Stimulated activated CD8-positive, alpha-beta memory T cell treated with anti-CD3 and anti-CD28 coated beads, Interleukin-15, amount 100 ng/mL, for 48 hours (primary cell): ENCODE measurements around the gene GFI1B.
"Not testable (repeated sequence)": the region's sequence is repeated elsewhere in the genome, so short reads cannot be mapped to it uniquely, and the experiment has no call there.

ENCODE experiments used
- DNase-seq, 2 donors: peaks; one replicate each; pipeline ENCODE4 v3.0.0-alpha.2; 2020; ENCODE audit warnings: low read depth in 2 of 2

Gene GFI1B

DNA sequence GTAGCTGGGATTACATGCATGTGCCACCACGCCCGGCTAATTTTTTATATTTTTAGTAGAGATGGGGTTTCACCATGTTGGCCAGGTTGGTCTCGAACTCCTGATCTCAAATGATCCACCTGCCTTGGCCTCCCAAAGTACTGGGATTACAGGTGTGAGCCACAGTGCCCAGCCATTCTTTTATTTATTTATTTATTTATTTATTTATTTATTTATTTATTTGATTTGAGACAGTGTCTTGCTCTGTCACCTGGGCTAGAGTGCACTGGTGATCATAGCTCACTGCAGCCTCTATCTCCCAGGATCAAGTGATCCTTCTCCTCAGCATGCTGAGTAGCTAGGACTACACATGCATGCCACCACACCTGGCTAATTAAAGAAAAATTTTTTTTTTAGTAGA is 10.6 kb upstream of the GFI1B start:
- DNase-seq: not testable (repeated sequence)

DNA sequence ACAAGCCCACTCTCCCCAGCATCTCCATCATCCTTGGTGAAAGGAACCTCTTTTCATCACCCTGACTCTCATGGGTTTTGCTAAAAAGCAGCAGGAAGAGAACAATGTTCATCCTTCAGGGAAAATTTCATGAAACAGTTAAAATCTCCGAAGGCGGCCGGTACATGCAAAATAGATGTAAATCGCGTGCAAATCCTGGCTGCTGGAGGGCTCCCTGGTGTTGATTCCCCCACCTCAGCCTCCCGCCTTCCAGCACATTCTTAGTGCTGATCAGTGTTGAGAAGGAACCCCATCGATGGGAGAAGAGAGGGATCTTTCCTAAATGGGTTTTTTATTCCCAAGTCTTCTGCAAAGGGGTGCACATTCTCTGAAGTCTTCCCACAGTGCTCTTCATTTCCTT is 8.7 kb upstream of the GFI1B start:
- no peak for DNase-seq

DNA sequence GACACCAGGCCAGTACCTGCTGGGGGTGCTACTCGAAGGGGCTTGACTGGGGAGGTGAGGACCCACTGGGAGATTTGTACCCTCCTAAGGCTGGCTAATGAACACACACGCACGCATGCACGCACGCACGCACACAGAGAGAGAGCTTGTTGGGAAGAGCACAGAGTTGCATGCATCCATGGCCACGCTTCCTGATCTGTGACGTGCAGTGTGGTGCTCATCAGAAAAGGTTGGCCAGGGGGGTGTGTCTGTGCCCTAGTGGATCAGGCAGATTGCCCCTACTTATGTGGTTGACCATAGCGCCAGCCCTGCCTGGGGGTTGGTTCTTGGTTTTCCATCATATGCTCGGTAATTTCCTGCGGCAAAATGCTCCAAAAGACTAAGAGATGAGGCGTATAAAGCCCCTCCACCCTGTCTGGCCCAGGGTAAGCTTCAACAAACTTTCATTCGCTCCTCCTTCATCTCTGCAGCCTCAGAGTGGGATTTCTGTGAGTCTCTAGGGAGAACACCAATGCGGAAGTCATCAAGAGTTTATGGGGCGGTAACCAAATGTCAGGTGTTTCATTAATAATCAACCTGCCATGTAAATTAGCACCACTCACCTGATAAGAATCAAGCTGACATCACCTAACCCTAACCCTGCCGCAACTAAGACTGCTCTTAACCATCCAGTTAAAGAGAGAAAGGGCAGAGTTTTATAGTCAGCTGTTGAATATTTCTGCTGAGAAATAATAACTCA is 8.0 kb upstream of the GFI1B start:
- DNase-seq: no peak

DNA sequence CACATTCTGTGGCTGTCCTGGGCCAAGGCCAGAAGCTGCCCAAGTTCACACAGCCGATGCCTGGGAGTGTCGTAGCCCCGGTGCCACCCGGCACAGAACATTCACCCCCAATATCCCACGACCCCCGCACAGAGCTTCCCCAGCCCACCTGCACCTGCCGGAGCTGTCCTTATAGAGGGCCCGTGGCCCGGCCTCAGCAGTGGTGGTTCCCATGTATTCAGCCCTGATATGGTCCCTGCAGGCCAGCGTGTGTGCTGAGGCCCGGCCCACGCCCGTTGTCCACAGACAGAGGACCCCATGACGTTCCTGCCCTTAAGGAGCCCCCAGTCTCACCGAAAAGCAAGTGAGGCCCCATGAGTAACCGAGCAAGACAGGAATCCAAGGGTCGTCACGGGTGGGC is 5.3 kb upstream of the GFI1B start:
- DNase-seq: no peak

DNA sequence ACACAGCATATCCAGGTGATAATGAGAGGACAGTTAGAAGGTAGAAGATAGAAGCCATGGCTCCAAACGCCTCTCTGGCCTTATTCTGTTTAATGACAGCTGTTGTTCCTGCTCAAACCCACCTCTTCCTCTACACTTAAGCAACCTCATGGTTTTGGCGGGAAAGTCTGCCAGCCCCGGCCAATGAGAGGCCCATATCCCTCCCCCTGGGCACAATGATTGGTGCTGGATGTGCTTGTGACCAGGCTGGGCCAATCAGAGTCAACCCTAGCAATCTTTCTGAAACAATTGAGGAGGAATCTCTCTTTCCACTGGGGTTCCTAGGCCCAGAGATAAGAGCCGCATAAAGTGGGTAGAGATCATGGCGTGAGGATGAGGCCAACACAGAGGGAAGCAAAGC is 4.8 kb upstream of the GFI1B start:
- DNase-seq: no peak

DNA sequence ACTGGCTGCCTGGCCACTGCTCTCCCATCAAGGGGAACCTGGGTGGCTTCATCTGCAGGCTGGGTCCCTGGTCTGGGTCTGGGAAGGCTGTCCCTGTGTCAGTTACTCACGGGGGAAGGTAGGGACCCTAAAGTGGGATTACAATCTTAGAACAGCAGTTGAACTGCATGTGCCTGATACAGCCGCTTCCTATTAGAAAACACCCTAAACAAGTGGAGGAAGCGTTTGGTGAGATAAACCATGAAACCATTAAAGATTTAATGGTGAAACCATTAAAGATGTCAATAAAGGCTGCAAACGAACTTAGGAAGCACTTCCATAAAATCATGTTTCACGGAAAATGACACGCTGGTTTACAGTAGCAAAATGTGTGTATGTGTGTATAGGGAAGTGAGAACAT is 2.5 kb upstream of the GFI1B start:
- no peak for DNase-seq

DNA sequence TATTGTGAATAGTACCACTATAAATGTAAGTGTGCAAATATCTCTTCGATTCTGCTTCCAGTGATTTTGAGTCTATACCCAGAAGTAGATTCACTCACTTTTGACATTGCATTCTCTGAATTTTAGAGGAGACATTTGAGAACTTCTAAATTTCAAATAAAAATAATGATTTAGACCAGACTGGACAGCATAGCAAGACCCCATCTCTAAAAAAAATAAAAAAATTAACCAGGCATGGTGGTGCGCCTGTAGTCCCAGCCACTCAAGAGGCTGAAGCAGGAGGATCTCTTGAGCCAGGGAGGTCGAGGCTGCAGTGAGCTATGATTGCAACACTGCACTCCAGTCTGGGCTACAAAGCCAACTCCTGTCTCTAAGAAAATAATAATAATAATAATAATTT is 1.9 kb upstream of the GFI1B start:
- no peak for DNase-seq

DNA sequence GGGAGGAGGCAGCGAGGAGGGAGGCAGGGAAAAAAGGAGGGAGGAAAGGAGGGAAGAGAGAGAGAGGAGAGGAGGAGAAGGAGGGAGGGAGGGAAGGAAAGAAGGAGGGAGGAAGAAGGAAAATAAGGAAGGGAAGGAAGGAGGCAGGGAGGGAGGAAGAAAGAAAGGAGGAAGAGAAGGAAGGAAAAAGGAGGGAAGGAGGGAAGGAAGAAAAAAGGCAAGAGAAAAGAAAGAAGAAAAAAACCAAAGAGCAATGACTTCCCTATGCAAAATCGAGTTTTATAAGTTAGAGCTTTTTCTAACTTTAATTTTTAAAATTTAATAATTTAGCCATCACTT is 413 bp upstream of the GFI1B start:
- no peak for DNase-seq

DNA sequence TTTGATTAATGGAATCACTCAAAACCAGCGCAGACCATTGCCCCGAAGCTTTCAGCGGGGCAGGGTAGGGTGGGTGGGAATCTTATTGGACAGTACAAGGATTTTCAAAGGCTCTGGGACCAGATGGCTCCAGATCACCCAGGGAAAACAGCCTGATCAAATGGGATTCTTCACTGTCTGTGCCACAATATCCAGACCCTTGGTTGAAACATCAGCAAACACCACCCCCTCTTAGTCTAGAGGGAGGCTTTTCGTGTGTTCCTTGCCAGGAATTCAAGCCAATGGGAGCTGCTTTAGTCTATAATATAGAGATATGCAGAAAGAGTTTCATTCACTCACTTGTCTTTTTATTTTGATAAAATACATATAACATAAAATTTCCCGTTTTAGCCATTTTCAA is 1.7 kb downstream of the GFI1B start:
- DNase-seq: no peak

DNA sequence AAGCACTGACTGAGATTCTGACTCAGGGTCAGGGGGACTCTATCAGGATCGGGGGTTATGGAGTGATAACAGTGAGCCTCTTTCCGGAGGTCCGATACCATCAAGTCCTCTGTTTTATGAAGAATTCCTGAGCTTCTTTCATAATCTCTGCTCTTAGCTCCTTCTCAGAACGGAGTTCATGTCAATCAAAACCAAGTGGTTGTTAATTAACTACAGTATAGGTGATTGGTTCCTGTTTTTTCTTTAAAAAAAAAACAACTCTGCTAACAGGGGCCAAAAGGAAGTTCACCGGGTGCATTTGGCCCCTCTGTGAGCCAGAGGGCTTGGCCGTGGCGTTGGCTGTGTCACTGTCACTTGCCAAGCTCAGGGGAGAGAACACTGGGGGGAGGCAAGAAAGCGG is 4.0 kb downstream of the GFI1B start:
- DNase-seq: no peak

DNA sequence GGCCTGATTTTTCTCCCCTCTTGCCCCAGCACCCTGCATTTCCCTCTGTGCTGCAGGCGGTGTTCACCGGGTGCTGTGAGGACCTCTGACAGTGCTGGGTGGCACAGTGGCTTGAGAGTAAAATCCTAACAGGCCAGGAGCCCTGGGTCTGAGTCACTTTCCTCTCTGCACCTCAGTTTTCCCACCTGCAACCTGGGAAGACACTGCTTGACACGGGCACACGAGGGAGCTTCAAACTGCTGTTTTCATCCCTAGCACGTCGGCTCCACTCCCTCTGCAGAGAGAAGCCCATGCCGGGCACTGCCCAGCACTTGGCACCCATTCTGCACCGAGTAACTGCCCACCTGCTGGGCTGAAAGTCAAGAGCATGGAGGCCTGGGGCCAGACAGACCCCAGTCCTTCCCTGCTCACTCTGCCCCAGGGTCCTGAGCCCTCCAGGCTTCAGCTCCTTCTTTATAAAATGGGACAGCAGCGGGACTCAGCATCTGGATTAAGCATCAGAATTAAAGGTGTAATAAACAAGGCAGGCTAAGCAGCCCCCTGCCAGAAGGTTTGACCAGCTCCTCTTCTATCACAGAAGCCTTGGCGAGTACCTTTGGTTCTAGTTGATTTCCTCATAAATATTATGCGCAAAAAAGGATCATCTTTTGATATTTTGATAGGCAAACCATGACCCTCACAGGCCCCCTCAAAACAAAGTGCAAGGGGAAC is 5.2 kb downstream of the GFI1B start:
- DNase-seq: no peak

DNA sequence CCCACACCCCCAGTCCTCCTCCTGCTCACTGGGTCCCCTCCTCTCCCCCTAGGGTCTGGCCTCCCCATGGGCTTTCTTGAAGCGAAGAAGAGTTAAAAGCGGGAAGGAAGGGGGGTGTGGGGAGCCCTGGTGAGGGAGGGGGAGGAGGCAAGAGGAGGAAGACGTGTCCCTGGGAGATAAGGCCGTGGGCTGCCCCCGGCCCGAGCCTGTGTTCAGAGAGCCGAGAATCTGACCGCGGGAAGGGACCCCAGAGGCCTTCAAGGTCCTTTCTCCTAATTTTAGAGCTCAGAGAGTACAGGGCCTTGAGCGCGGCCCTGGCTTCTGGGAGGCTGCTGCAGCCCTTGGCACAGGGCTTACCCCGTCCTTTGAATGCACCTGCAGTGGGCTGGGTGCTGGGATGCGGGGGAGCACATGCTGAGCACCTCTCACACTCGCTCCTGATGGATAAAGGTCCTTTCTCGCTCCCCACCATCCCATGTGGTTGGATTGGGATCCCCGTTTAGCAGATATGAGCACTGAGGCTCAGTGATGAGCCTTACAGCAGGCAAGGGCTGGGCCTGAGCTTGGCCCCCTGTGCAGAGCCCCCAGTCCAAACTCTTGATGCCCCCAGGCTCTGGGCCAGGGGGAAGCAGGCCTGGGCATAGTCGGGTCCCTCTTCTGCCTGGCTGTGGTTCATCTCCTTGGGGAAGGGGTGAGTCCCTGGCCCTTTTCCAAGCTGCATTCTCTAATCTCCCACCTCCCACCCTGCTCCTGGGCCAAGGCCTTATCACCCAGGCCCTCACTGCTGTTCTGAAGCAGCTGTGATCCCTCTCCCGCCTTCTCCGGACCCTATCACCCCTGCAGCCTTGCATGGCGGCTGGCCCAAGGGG is 5.9 kb downstream of the GFI1B start:
- no peak for DNase-seq

DNA sequence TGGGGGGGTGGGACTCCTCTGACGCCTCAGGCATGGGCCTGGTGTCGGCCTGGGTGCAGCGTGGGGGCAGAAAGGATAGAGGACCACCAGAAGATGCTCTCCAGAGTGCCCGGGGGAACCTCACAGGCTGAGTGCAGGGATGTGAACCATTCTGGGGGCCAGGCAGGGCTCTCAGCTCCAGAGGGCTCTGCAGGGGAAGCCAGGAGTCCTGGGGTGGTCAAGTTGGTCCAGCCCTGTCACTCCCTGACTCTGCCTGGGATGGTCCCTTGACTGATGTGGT is 6.5 kb downstream of the GFI1B start:
- DNase-seq: no peak

DNA sequence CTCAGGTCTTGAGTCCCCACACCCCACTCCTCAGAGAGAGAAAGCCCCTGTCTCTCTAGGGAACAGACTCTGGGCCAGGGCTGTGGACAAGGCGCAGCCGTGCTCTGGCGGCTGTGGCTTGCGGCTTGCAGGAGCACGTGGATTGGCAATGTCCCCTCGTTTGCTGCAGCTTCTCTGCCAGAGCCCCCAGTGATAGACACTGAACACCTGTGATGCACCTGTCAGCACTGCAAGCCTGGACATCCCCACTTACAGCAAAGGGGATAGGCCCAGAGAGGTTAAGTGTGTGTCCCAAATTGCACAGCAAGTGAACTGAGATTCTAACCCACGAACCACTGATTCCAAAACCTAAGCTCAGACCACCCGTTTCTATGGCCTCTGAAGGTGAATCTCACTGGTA is 7.0 kb downstream of the GFI1B start:
- DNase-seq: no peak

DNA sequence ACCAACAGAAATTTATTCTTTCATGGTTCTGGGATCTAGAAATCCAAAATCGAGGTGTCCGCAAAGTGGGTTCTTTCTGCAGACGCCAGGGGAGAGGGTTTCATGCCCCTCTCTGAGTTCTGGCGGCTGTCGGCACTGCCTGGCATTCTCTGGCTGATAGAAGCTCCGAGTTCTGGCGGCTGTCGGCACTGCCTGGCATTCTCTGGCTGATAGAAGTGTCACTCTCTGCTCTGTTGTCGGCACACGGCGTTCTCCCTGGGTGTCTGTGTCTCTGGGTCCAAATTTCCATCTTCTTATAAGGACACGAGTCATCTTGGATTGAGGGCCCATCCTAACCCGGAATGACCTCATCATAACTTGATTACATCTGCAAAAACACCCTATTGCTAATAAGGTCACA is 7.6 kb downstream of the GFI1B start:
- DNase-seq: no peak

DNA sequence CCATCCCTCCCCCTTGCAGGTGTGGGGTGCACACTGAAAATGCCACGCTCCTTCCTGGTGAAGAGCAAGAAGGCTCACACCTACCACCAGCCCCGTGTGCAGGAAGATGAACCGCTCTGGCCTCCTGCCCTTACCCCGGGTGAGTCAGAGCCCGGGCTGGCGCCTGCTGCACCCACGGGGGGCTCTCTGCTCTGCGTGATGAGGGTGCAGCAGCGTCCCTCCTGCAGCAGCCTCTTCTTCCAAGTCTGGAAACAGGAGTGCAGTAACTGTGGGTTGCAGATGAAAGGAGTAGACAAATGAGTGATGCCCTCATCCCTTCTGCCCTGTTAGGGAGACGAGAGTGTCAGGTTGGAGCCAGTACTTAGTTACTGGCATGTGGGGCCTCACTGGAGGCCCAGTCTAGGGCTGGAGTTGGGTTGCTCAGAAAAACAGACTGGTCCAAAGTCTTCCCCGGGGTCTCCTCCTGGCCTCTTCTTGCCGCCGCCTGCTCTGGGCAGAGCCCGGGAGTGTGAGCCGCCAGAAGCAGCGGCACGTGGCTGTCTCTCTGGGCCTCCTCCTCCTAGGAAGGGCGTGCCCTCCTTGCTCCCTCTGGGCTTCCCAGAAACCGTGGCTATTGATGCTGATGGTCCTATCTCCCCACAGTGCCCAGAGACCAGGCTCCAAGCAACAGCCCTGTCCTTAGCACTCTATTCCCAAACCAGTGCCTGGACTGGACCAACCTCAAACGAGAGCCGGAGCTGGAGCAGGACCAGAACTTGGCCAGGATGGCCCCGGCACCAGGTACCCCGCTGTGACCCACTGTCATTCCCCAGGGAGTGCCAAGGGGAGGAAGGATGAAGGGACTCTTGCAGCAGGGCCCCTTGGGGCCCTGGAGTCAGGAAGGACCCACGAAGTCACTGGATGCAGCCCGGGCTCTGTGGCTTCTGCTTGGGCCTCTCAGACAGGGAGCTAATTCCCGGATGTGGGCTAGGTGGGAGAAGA is 8.4 kb downstream of the GFI1B start:
- no peak for DNase-seq

DNA sequence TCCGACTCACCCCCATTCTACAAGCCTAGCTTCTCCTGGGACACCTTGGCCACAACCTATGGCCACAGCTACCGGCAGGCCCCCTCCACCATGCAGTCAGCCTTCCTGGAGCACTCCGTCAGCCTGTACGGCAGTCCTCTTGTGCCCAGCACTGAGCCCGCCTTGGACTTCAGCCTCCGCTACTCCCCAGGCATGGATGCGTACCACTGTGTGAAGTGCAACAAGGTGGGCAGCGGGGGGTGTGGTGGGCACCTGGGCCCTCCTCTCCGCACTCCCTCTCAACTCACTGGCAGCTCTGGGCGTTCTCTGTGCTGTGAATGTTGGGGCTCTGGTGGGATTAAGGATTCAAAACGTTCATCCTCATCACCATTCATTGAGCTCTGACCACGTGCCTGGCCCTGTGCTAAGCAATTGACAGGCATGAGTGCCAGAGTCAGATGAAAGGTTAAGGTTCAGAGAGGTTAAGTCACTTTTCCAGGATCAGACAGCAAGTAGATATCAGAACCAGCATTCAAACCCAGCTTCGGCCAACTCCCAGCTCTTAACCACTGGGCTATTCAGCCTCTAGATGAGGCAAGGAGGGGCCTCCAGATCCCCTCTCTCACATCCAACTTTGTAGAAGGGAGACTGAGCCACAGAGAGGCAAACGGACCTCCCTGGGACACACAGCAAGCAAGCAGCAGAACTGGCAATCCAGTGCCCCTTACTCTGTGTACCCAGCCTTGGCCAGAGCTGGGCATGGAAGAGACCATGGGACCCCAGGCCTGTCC is 9.9 kb downstream of the GFI1B start:
- no peak for DNase-seq

DNA sequence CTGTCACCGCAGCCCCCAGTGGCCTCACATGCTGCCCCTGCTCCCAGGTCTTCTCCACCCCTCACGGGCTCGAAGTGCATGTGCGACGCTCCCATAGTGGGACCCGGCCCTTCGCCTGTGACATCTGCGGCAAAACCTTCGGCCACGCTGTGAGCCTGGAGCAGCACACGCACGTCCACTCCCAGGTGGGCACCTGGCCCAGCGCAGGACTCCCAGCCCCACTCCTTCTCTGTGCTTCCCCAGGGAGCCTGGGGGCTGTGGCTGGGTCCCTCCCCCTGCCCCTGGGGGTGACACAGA is 10.5 kb downstream of the GFI1B start:
- no peak for DNase-seq

DNA sequence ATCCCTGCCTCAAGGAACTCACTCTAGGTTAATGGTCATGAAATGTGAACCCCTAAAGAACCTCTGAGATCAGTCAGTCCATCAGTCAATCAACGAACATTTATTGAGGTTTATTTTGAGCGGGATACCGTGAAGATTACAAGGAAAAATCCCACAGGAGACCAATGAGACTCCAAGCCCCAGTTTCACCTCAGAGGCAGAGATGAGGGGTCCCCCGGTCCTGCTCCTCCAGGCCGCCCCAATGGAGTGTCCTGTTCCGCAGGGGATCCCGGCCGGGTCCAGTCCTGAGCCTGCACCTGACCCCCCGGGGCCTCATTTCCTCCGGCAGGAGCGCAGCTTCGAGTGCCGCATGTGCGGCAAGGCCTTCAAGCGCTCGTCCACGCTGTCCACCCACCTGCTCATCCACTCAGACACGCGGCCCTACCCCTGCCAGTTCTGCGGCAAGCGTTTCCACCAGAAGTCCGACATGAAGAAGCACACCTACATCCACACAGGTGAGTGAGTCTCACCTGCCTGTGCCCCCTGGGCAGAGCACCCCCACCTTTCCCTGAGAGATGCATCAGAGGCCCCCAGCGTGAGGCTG is 11.0 kb downstream of the GFI1B start:
- DNase-seq: no peak

DNA sequence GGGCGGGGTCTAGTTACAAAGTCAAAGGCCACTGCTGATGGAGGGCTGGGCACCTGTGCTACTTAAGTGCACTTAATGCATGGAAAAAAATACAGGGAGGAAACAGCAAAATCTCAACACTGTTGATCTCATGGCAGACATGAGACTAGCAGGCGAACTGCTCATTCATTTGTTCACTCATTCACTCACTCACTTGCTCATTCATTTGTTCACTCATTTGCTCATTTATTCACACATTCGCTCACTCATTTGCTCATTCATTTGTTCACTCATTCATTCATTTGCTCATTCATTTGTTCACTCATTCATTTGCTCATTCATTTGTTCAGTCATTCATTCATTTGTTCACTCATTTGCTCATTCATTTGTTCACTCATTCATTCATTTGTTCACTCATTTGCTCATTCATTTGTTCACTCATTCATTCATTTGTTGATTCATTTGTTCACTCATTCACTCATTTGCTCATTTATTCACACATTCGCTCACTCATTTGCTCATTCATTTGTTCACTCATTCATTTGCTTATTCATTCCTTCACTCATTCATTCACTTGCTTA is 11.6 kb downstream of the GFI1B start:
- DNase-seq: not testable (repeated sequence)

DNA sequence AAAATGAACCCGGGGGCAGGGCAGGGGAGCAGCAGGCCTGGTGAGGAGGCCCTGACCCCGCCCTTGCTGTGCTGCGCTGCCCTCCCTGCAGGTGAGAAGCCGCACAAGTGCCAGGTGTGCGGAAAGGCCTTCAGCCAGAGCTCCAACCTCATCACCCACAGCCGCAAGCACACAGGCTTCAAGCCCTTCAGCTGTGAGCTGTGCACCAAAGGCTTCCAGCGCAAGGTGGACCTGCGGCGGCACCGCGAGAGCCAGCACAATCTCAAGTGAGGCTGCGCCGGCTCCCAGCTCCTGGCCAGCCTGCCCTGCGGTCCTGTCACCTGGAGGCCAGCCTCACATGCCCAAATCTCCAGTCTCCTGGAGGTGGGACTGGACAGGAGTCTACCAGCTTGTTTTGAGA is 12.3 kb downstream of the GFI1B start:
- DNase-seq: no peak
